Activated T-helper 17 cell treated with anti-CD3 and anti-CD28 coated beads, Interleukin-2, amount 50 U/mL, for 72 hours (primary cell): ENCODE results near the gene PTPN6. TPM values are rescaled to one million over a fixed set of nuclear protein-coding genes. Genes with fewer than 3 reads are reported as not detected.

Experiments used
- ATAC-seq: fragments of 150-1000 bp; cut with Tn5 transposase; replicated peaks from 2 replicates; pipeline ENCODE4 v1.10.0; 2021; ENCODE audit warnings: mild to moderate bottlenecking, moderate library complexity
- H3K27ac Mint-ChIP-seq: one replicate; pipeline ENCODE4 v1.8.0; 2022; ENCODE audit warnings: mixed read lengths
- H3K27me3 Mint-ChIP-seq: one replicate; pipeline ENCODE4 v1.8.0; 2022; ENCODE audit warnings: mixed read lengths
- H3K36me3 Mint-ChIP-seq: one replicate; pipeline ENCODE4 v1.8.0; 2022; ENCODE audit warnings: low read depth, mild to moderate bottlenecking, mixed read lengths
- H3K4me1 Mint-ChIP-seq: one replicate; pipeline ENCODE4 v1.8.0; 2022; ENCODE audit warnings: mixed read lengths
- H3K4me3 Mint-ChIP-seq: one replicate; pipeline ENCODE4 v1.8.0; 2022; ENCODE audit warnings: mild to moderate bottlenecking, mixed read lengths
- H3K9me3 Mint-ChIP-seq: one replicate; pipeline ENCODE4 v1.8.0; 2022; ENCODE audit warnings: mixed read lengths
- total RNA-seq, 2 donors: library from RNA; stranded (reverse); gene quantifications; one replicate each; pipeline ENCODE4 v1.2.3, GENCODE V29; 2022

The PTPN6 gene
- total RNA-seq, 2 donors from 2014 or later, result 134 to 223 TPM

DNA sequence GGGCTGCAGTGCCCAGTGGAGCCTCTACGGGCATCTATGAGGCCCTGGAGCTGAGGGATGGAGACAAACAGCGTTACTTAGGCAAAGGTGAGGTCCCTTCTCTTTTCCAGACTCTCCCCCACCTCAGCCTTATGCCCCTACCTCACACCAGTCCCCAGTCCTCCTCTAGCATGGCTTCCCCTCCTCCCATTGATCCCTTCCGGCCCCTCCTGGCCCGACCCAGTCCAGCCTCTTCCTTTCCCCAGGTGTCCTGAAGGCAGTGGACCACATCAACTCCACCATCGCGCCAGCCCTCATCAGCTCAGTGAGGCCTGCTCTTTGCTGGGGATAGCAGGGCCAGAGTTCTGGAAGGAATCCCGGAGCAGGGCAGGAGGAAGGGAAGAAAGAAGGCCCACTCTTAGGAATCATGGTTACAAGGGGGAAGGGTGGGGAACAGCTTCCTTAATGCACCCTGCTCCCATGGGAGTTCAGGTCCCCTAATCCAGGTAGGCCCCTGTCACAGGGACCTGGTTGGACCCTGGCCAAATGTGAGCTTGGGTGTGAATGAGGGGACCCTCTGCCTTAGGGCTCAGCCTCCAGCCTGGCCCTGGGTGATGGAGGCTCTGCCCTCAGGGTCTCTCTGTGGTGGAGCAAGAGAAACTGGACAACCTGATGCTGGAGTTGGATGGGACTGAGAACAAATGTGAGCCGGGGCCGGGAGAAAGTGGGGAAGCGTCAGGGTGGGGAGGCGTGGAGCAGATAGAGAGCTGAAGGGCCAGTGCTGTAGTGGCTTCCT is 34.5 kb upstream of the PTPN6 start:
- H3K36me3 Mint-ChIP-seq, result peaks cover 74% of the 10 kb centered on the region
- H3K27ac Mint-ChIP-seq, result peak overlapping the region; percentile 93
- peaks cover 25% of the 10 kb centered on the region for H3K4me1 Mint-ChIP-seq
- peak overlapping the region; percentile 96 for H3K4me3 Mint-ChIP-seq
- H3K27me3 Mint-ChIP-seq, result no peaks in the 10 kb centered on the region
- no peaks in the 10 kb centered on the region for H3K9me3 Mint-ChIP-seq
- ATAC-seq, result no peak

- Mint-ChIP-seq H3K4me1 (peaks cover 26% of the 10 kb centered on the region), H3K9me3 (no peaks in the 10 kb centered on the region), H3K36me3 (peaks cover 84% of the 10 kb centered on the region), H3K27ac (peak overlapping the region; percentile 93), H3K4me3 (peak overlapping the region; percentile 96), H3K27me3 (no peaks in the 10 kb centered on the region)
- no peak for ATAC-seq
These were observed 33.5 kb upstream of the PTPN6 start for GRCh38 chr12:6917491-6918231.

GRCh38 chr12:6919588-6919987 is 31.6 kb upstream of the PTPN6 start:
- Mint-ChIP-seq H3K27ac (peak overlapping the region; percentile 75), H3K27me3 (no peaks in the 10 kb centered on the region), H3K36me3 (peaks cover 98% of the 10 kb centered on the region), H3K4me1 (peaks cover 34% of the 10 kb centered on the region), H3K4me3 (peak overlapping the region; percentile 35), H3K9me3 (no peaks in the 10 kb centered on the region)
- no peak for ATAC-seq

DNA sequence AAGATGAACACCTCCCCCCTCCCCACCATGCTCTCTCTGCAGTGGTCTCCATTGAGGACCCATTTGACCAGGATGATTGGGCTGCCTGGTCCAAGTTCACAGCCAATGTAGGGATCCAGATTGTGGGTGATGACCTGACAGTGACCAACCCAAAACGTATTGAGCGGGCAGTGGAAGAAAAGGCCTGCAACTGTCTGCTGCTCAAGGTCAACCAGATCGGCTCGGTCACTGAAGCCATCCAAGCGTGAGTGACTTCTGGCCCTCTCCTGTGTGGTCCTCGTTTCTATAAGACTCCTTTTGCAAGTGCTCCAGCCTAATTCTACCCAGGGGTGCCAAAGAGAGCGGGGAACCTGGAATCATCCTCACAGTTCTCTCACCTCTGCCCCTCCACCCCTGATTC is 29.6 kb upstream of the PTPN6 start:
- no peak for ATAC-seq

GRCh38 chr12:6921996-6922946 is 28.9 kb upstream of the PTPN6 start:
- no peaks in the 10 kb centered on the region for H3K9me3 Mint-ChIP-seq
- peaks cover 40% of the 10 kb centered on the region for H3K4me1 Mint-ChIP-seq
- no peaks in the 10 kb centered on the region for H3K27me3 Mint-ChIP-seq
- peak overlapping the region; percentile 98 for H3K27ac Mint-ChIP-seq
- H3K4me3 Mint-ChIP-seq, result no peak overlapping the region
- ATAC-seq, result no peak
- H3K36me3 Mint-ChIP-seq, result peaks cover 84% of the 10 kb centered on the region

More for the DNA sequence above, 29.6 kb upstream of the PTPN6 start:
- H3K9me3 Mint-ChIP-seq, result no peaks in the 10 kb centered on the region
- H3K4me3 Mint-ChIP-seq, result no peak overlapping the region
- H3K27ac Mint-ChIP-seq, result peak overlapping the region; percentile 20
- no peaks in the 10 kb centered on the region for H3K27me3 Mint-ChIP-seq
- H3K4me1 Mint-ChIP-seq, result peaks cover 40% of the 10 kb centered on the region
- peaks cover 84% of the 10 kb centered on the region for H3K36me3 Mint-ChIP-seq

GRCh38 chr12:6923003-6923732 is 28.0 kb upstream of the PTPN6 start:
- Mint-ChIP-seq H3K36me3 (peaks cover 78% of the 10 kb centered on the region), H3K4me1 (peaks cover 41% of the 10 kb centered on the region), H3K27me3 (no peaks in the 10 kb centered on the region), H3K27ac (peak overlapping the region; percentile 98), H3K4me3 (peak overlapping the region; percentile 5), H3K9me3 (no peaks in the 10 kb centered on the region)
- ATAC-seq, result peak; percentile 6

DNA sequence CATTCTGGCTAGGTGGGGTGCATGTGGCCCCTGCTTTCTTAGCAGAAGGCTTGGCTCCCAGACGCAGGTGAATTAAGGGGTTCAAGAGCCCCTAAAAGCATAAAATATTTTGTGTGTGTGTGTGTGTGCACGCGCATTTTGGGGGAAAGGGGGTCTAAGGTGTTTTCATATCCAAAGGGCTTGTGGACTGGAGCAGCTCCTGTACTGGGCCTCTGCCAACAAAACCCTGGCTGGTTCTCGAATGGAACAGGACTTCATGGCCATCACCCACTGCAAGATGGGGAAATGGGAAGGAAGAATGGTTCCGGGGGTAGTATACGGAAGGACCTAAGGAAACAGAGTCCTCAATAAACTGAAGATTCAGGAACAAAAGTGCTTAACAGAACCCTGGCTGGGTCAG is 27.3 kb upstream of the PTPN6 start:
- peak overlapping the region; percentile 98 for H3K27ac Mint-ChIP-seq
- peak overlapping the region; percentile 87 for H3K4me3 Mint-ChIP-seq
- no peaks in the 10 kb centered on the region for H3K27me3 Mint-ChIP-seq
- H3K36me3 Mint-ChIP-seq, result peaks cover 79% of the 10 kb centered on the region
- no peaks in the 10 kb centered on the region for H3K9me3 Mint-ChIP-seq
- peaks cover 46% of the 10 kb centered on the region for H3K4me1 Mint-ChIP-seq
- ATAC-seq, result peak; percentile 1

GRCh38 chr12:6925239-6925539 is 26.0 kb upstream of the PTPN6 start:
- Mint-ChIP-seq H3K36me3 (peaks cover 76% of the 10 kb centered on the region), H3K4me1 (peaks cover 48% of the 10 kb centered on the region), H3K27ac (peak overlapping the region; percentile 98), H3K4me3 (peak overlapping the region; percentile 87), H3K27me3 (no peaks in the 10 kb centered on the region), H3K9me3 (no peaks in the 10 kb centered on the region)
- no peak for ATAC-seq

DNA sequence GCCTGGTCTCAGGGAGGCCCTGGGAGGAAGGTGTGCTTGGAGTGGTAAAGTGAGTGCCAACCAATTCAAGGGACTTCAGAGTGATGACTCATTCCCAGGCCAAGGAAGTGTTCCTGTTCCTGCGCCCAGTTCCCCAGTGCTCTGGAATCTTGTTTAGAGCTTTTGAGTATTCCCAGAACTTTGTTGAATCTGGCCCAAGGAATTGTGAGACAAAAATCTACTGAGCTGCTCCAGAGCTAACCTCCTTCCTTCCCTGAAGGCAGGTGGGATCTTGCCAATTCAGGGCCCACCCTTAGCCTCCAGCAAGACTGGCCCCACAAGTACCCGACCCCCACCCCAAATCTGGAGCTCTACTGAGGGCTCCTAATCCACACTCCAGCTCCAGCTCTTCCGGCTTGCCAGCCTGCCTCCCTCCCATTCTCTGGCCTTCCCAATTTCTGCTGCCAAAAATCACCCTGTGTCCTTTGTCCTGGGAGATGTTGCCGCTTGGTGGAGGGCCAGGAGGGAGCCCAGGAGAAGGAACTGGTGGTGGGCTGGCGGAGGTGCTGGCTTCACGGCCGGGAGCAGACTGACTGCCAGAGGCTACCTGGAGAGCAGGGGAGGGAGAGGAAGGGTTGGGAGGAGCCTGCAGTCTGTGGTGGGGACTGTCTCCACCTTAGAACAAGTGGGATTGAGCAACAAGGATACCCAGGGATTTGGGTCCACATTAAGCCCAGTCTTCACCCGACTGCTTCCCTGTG is 25.4 kb upstream of the PTPN6 start:
- H3K36me3 Mint-ChIP-seq, result peaks cover 71% of the 10 kb centered on the region
- no peaks in the 10 kb centered on the region for H3K9me3 Mint-ChIP-seq
- no peaks in the 10 kb centered on the region for H3K27me3 Mint-ChIP-seq
- ATAC-seq, result no peak
- peak overlapping the region; percentile 87 for H3K4me3 Mint-ChIP-seq
- peaks cover 48% of the 10 kb centered on the region for H3K4me1 Mint-ChIP-seq
- H3K27ac Mint-ChIP-seq, result peak overlapping the region; percentile 98

DNA sequence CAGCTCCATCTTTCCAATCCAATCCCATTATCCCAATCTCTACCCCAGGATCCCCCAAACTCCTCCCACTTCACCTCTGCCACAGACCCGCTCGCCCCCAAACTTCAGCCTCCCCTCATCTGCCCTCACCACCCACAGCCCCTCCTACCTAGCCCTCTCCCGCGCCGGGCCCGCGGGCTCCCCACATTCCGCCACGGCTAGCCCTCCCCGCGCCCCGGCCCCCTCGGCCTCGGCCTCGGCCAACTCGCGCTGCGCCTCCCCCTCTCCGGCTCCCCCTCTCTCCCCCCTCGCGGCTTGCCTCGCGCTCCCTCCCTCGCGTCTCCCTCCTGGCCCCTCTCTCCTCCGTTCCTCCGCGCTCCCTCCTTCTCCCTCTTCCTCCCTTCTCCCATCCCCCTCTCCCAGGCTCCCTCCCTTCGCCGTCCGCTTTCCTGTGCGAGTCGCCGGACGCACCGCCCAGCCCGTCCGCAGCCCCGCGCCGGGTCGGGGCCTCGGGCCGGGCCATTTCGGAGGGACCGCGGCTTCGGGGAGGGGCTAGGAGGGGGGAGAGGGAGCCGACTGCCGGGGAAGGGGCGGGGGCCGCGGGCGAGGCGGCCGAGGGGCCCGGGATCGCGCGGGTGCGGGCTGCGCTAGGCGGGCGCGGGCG is 23.7 kb upstream of the PTPN6 start, which contains the start of gene ATN1:
Gene ATN1, plus strand, starts transcription at position 581 of the 643 bp plus-strand sequence. CDS start 6,043 bp downstream, outside the sequence.
- Mint-ChIP-seq H3K9me3 (no peaks in the 10 kb centered on the region), H3K27ac (peak within 1 kb of the TSS; percentile 98), H3K4me1 (peaks cover 54% of the 10 kb centered on the region), H3K27me3 (no peaks in the 10 kb centered on the region), H3K36me3 (peaks cover 60% of the 10 kb centered on the region), H3K4me3 (peak within 1 kb of the TSS; percentile 96)
- ATAC-seq, result peak; percentile 33

- Mint-ChIP-seq H3K27me3 (no peaks in the 10 kb centered on the region), H3K4me3 (peak overlapping the region; percentile 96), H3K27ac (peak overlapping the region; percentile 96), H3K36me3 (peaks cover 58% of the 10 kb centered on the region), H3K9me3 (no peaks in the 10 kb centered on the region), H3K4me1 (peaks cover 53% of the 10 kb centered on the region)
- ATAC-seq, result peak; percentile 28
These were observed 23.0 kb upstream of the PTPN6 start for GRCh38 chr12:6928022-6928702.

- Mint-ChIP-seq H3K4me1 (peaks cover 49% of the 10 kb centered on the region), H3K36me3 (peaks cover 57% of the 10 kb centered on the region), H3K27me3 (no peaks in the 10 kb centered on the region), H3K9me3 (no peaks in the 10 kb centered on the region), H3K4me3 (peak overlapping the region; percentile 96), H3K27ac (peak overlapping the region; percentile 96)
- no peak for ATAC-seq
These were observed 22.3 kb upstream of the PTPN6 start for GRCh38 chr12:6928703-6929407.
